Measurements from ENCODE around the gene CCN6.
"Not testable (repeated sequence)": the region's sequence is repeated elsewhere in the genome, so short reads cannot be mapped to it uniquely, and the experiment has no call there.

CCN6 gene

GRCh38 chr6:112100561-112100960 lies 46.7 kb downstream of the CCN6 start:
- FAIRE-seq (no peak), DNase-seq (ENCODE audit: insufficient read length, low spot score) (no peak)
- TF ChIP-seq SPI1 (IDR thresholded peaks at IDR 0.05; ENCODE audit: low read depth, low read length) (no peak), POLR2AphosphoS5 (IDR thresholded peaks at IDR 0.05; ENCODE audit: low read depth, low read length) (no peak), POLR2A (IDR thresholded peaks at IDR 0.05; ENCODE audit: low read depth, low read length) (no peak), TAF1 (IDR thresholded peaks at IDR 0.05; ENCODE audit: low read depth, low read length) (no peak), POU2F2 (IDR thresholded peaks at IDR 0.05; ENCODE audit: low read depth, low read length) (no peak), PAX5 (IDR thresholded peaks at IDR 0.05; ENCODE audit: insufficient read depth, low read length, severe bottlenecking) (no peak)

GRCh38 chr6:112106026-112106425 lies 52.1 kb downstream of the CCN6 start:
- not testable (repeated sequence) for DNase-seq (ENCODE audit: insufficient read length, low spot score); FAIRE-seq

DNA sequence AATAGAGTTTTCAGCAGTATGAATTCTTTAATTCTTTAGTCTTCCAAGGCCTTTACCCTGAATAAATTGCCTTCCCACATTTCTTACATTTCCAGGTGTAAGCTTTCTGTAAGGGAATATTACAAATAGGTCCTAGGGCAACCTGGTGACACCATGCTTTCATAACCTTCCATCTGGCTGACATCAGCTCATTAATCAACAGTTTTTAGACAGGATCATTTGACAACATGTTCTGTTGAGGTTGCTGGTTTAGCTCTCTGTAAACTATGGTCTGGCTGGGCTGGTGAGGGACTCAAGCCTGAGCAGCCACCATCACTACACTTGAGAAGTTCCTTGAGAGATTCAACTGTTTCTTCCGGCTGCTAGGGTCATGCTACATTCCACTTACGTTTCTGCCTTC lies 52.7 kb downstream of the CCN6 start:
- FAIRE-seq (no peak), DNase-seq (ENCODE audit: insufficient read length, low spot score) (no peak)
- TF ChIP-seq POLR2A (IDR thresholded peaks at IDR 0.05; ENCODE audit: low read depth, low read length) (no peak), PAX5 (IDR thresholded peaks at IDR 0.05; ENCODE audit: insufficient read depth, low read length, severe bottlenecking) (no peak), SPI1 (IDR thresholded peaks at IDR 0.05; ENCODE audit: low read depth, low read length) (no peak), POLR2AphosphoS5 (IDR thresholded peaks at IDR 0.05; ENCODE audit: low read depth, low read length) (no peak), TAF1 (IDR thresholded peaks at IDR 0.05; ENCODE audit: low read depth, low read length) (no peak), POU2F2 (IDR thresholded peaks at IDR 0.05; ENCODE audit: low read depth, low read length) (no peak)

GRCh38 chr6:112109262-112109661 lies 55.4 kb downstream of the CCN6 start:
- TF ChIP-seq POLR2AphosphoS5 (IDR thresholded peaks at IDR 0.05; ENCODE audit: low read depth, low read length): no peak
- no peak for TF ChIP-seq PAX5 (IDR thresholded peaks at IDR 0.05; ENCODE audit: insufficient read depth, low read length, severe bottlenecking)
- no peak for TF ChIP-seq SPI1 (IDR thresholded peaks at IDR 0.05; ENCODE audit: low read depth, low read length)
- TF ChIP-seq POLR2A (IDR thresholded peaks at IDR 0.05; ENCODE audit: low read depth, low read length): no peak
- FAIRE-seq (no peak), DNase-seq (ENCODE audit: insufficient read length, low spot score) (no peak)

- no peak for DNase-seq (ENCODE audit: insufficient read length, low spot score)
- FAIRE-seq: no peak
- TF ChIP-seq PAX5 (IDR thresholded peaks at IDR 0.05; ENCODE audit: insufficient read depth, low read length, severe bottlenecking) (no peak), POLR2A (IDR thresholded peaks at IDR 0.05; ENCODE audit: low read depth, low read length) (no peak)
Observed at GRCh38 chr6:112113431-112113830, 59.5 kb downstream of the CCN6 start.

DNA sequence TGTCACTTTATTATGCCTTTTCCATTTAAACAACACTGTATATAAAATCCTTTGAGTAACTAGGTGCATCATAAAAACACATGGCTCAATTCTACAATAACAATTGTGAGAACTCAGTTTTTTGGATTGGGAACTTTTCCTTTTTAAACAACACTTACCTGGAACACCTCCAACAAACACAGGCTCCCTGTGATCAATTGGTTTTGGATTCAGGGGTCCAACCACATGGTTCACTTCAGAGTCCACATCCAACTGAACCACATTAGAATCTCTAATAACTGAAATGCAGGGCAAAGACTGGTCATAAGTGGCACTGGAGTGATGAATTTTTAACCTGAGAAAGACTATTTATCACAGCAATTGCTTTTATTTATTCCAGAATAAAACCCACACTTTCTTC lies 60.0 kb downstream of the CCN6 start:
- DNase-seq (ENCODE audit: insufficient read length, low spot score) (no peak), FAIRE-seq (no peak)
- TF ChIP-seq POLR2A (IDR thresholded peaks at IDR 0.05; ENCODE audit: low read depth, low read length) (no peak), TAF1 (IDR thresholded peaks at IDR 0.05; ENCODE audit: low read depth, low read length) (no peak), PAX5 (IDR thresholded peaks at IDR 0.05; ENCODE audit: insufficient read depth, low read length, severe bottlenecking) (no peak), POLR2AphosphoS5 (IDR thresholded peaks at IDR 0.05; ENCODE audit: low read depth, low read length) (no peak), SPI1 (IDR thresholded peaks at IDR 0.05; ENCODE audit: low read depth, low read length) (no peak), POU2F2 (IDR thresholded peaks at IDR 0.05; ENCODE audit: low read depth, low read length) (no peak)

GRCh38 chr6:112114577-112115223 lies 60.8 kb downstream of the CCN6 start:
- TF ChIP-seq SPI1 (IDR thresholded peaks at IDR 0.05; ENCODE audit: low read depth, low read length) (no peak), PAX5 (IDR thresholded peaks at IDR 0.05; ENCODE audit: insufficient read depth, low read length, severe bottlenecking) (no peak), POLR2AphosphoS5 (IDR thresholded peaks at IDR 0.05; ENCODE audit: low read depth, low read length) (no peak), POU2F2 (IDR thresholded peaks at IDR 0.05; ENCODE audit: low read depth, low read length) (no peak), POLR2A (IDR thresholded peaks at IDR 0.05; ENCODE audit: low read depth, low read length) (no peak), TAF1 (IDR thresholded peaks at IDR 0.05; ENCODE audit: low read depth, low read length) (no peak)
- DNase-seq (ENCODE audit: insufficient read length, low spot score): no peak
- no peak for FAIRE-seq

- DNase-seq (ENCODE audit: insufficient read length, low spot score) (no peak), FAIRE-seq (no peak)
- TF ChIP-seq POLR2AphosphoS5 (IDR thresholded peaks at IDR 0.05; ENCODE audit: low read depth, low read length) (no peak), POU2F2 (IDR thresholded peaks at IDR 0.05; ENCODE audit: low read depth, low read length) (no peak), SPI1 (IDR thresholded peaks at IDR 0.05; ENCODE audit: low read depth, low read length) (no peak), TAF1 (IDR thresholded peaks at IDR 0.05; ENCODE audit: low read depth, low read length) (no peak), POLR2A (IDR thresholded peaks at IDR 0.05; ENCODE audit: low read depth, low read length) (no peak), PAX5 (IDR thresholded peaks at IDR 0.05; ENCODE audit: insufficient read depth, low read length, severe bottlenecking) (no peak)
Observed at GRCh38 chr6:112116221-112116620, 62.3 kb downstream of the CCN6 start.

- FAIRE-seq: no peak
- TF ChIP-seq POLR2A (IDR thresholded peaks at IDR 0.05; ENCODE audit: low read depth, low read length): no peak
- no peak for TF ChIP-seq PAX5 (IDR thresholded peaks at IDR 0.05; ENCODE audit: insufficient read depth, low read length, severe bottlenecking)
- no peak for DNase-seq (ENCODE audit: insufficient read length, low spot score)
Observed at GRCh38 chr6:112117554-112117953, 63.6 kb downstream of the CCN6 start.

DNA sequence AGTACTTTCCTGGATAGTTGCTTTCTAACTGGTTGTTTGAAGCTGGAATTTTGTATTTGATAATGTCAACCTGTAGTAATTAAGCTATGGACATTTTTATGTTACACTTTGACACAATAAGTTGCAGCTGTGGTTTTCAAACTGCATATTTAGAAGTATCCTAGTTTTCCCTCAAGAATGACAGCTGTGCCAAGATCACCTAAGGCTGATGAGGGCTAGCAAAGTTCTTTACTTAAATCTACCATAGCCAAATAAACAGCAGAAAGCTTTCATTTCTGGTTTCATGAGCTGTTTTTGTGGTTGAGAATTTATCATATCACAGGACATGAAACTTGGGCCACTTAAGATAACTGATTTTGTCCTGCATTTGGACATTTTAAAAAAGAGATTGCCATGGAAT lies 64.1 kb downstream of the CCN6 start:
- FAIRE-seq (no peak), DNase-seq (ENCODE audit: insufficient read length, low spot score) (no peak)
- TF ChIP-seq PAX5 (IDR thresholded peaks at IDR 0.05; ENCODE audit: insufficient read depth, low read length, severe bottlenecking) (no peak), POLR2A (IDR thresholded peaks at IDR 0.05; ENCODE audit: low read depth, low read length) (no peak), SPI1 (IDR thresholded peaks at IDR 0.05; ENCODE audit: low read depth, low read length) (no peak), POLR2AphosphoS5 (IDR thresholded peaks at IDR 0.05; ENCODE audit: low read depth, low read length) (no peak), TAF1 (IDR thresholded peaks at IDR 0.05; ENCODE audit: low read depth, low read length) (no peak), POU2F2 (IDR thresholded peaks at IDR 0.05; ENCODE audit: low read depth, low read length) (no peak)

Data from GM12891 (cell line).